ENCODE results near the gene SPOCK3. TPM values are rescaled to one million over a fixed set of nuclear protein-coding genes. Genes with fewer than 3 reads are reported as not detected.
"Not testable (repeated sequence)": the region's sequence is repeated elsewhere in the genome, so short reads cannot be mapped to it uniquely, and the experiment has no call there.

SPOCK3 gene
- polyA plus RNA-seq, 1 experiment: not detected

GRCh38 chr4:166862032-166862431, 372.3 kb downstream of the SPOCK3 start:
- H3K27me3 ChIP-seq (ENCODE audit: control insufficient read depth, insufficient read depth, low read length): no peaks in the 10 kb centered on the region
- DNase-seq (ENCODE audit: low read depth): no peak
- CTCF ChIA-PET: no interaction called here
- no peak overlapping the region for H3K4me3 ChIP-seq (ENCODE audit: low read depth, low read length)
- POLR2A ChIA-PET: no interaction called here
- H3K36me3 ChIP-seq (ENCODE audit: control insufficient read depth, insufficient read depth, low read length): no peaks in the 10 kb centered on the region
- no peak for TF ChIP-seq CTCF (IDR thresholded peaks at IDR 0.05; ENCODE audit: insufficient read depth, low read depth, low read length)

- CTCF ChIA-PET; H3K27me3 ChIP-seq (ENCODE audit: control insufficient read depth, insufficient read depth, low read length); POLR2A ChIA-PET; H3K36me3 ChIP-seq (ENCODE audit: control insufficient read depth, insufficient read depth, low read length); DNase-seq (ENCODE audit: low read depth); H3K4me3 ChIP-seq (ENCODE audit: low read depth, low read length): not testable (repeated sequence)
Observed at GRCh38 chr4:166850398-166850797, 383.9 kb downstream of the SPOCK3 start.

GRCh38 chr4:166846939-166847338, 387.4 kb downstream of the SPOCK3 start:
- ChIA-PET POLR2A (no interaction called here), CTCF (no interaction called here)
- no peak overlapping the region for H3K4me3 ChIP-seq (ENCODE audit: low read depth, low read length)
- no peaks in the 10 kb centered on the region for H3K27me3 ChIP-seq (ENCODE audit: control insufficient read depth, insufficient read depth, low read length)
- H3K36me3 ChIP-seq (ENCODE audit: control insufficient read depth, insufficient read depth, low read length): no peaks in the 10 kb centered on the region
- no peak for DNase-seq (ENCODE audit: low read depth)
- TF ChIP-seq CTCF (IDR thresholded peaks at IDR 0.05; ENCODE audit: insufficient read depth, low read depth, low read length): no peak

- H3K36me3 ChIP-seq (ENCODE audit: control insufficient read depth, insufficient read depth, low read length): no peaks in the 10 kb centered on the region
- DNase-seq (ENCODE audit: low read depth): no peak
- TF ChIP-seq CTCF (IDR thresholded peaks at IDR 0.05; ENCODE audit: insufficient read depth, low read depth, low read length): no peak
- ChIA-PET POLR2A (no interaction called here), CTCF (no interaction called here)
- no peak overlapping the region for H3K4me3 ChIP-seq (ENCODE audit: low read depth, low read length)
- no peaks in the 10 kb centered on the region for H3K27me3 ChIP-seq (ENCODE audit: control insufficient read depth, insufficient read depth, low read length)
Observed at GRCh38 chr4:166842795-166843261, 391.5 kb downstream of the SPOCK3 start.

- H3K27me3 ChIP-seq (ENCODE audit: control insufficient read depth, insufficient read depth, low read length): no peaks in the 10 kb centered on the region
- ChIA-PET CTCF (no interaction called here), POLR2A (no interaction called here)
- no peak for TF ChIP-seq CTCF (IDR thresholded peaks at IDR 0.05; ENCODE audit: insufficient read depth, low read depth, low read length)
- DNase-seq (ENCODE audit: low read depth): no peak
- H3K36me3 ChIP-seq (ENCODE audit: control insufficient read depth, insufficient read depth, low read length): no peaks in the 10 kb centered on the region
- no peak overlapping the region for H3K4me3 ChIP-seq (ENCODE audit: low read depth, low read length)
Observed at GRCh38 chr4:166839615-166840251, 394.6 kb downstream of the SPOCK3 start.

GRCh38 chr4:166838975-166839614, 395.2 kb downstream of the SPOCK3 start:
- no peaks in the 10 kb centered on the region for H3K27me3 ChIP-seq (ENCODE audit: control insufficient read depth, insufficient read depth, low read length)
- TF ChIP-seq CTCF (IDR thresholded peaks at IDR 0.05; ENCODE audit: insufficient read depth, low read depth, low read length): no peak
- CTCF ChIA-PET: no interaction called here
- H3K36me3 ChIP-seq (ENCODE audit: control insufficient read depth, insufficient read depth, low read length): no peaks in the 10 kb centered on the region
- no peak overlapping the region for H3K4me3 ChIP-seq (ENCODE audit: low read depth, low read length)
- POLR2A ChIA-PET: no interaction called here
- no peak for DNase-seq (ENCODE audit: low read depth)

Data from BJ (cell line).